ENCODE data around the gene PADI3.

GRCh38 chr1:17272646-17273045 is 23.7 kb downstream of the PADI3 start:
- no peak for TF ChIP-seq SUZ12 (IDR thresholded peaks at IDR 0.05; ENCODE audit: extremely low read depth, insufficient read depth, insufficient read length)
- no peak for TF ChIP-seq ZNF274 (IDR thresholded peaks at IDR 0.05; ENCODE audit: low read depth, low read length)
- no peak for TF ChIP-seq YY1 (IDR thresholded peaks at IDR 0.05; ENCODE audit: insufficient read depth, insufficient read length)

All from NT2/D1 (cell line).